CD4-positive, alpha-beta T cell treated with Interleukin-10 for 1 hour (primary cell): ENCODE measurements around the gene GLCCI1.
"Not testable (repeated sequence)": the region's sequence is repeated elsewhere in the genome, so short reads cannot be mapped to it uniquely, and the experiment has no call there.

Source experiments
- DNase-seq: peaks from one replicate; pipeline ENCODE4 v3.0.0-alpha.2; 2020

The GLCCI1 gene

DNA sequence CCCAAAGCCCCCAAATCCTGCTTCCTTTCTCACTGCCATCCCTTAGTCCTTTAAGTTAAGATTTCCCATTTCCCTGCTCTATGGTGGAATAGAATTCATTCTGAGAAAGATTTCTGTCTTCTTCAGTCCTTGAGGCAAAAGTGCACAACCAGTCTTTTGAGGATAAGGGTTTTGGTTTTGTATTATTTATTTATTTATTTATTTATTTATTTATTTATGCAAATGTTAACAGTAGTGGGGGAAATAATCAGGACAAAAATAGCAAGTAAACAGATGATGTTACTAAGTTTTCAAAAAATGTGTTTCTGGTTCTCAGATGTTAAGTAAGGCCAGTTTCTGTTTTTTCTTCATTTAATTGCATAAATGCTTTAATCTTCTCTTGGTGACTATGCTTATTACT, 84.2 kb downstream of the GLCCI1 start:
- DNase-seq = no peak

- no peak for DNase-seq
These were observed 87.8 kb downstream of the GLCCI1 start for GRCh38 chr7:8056439-8056838.

DNA sequence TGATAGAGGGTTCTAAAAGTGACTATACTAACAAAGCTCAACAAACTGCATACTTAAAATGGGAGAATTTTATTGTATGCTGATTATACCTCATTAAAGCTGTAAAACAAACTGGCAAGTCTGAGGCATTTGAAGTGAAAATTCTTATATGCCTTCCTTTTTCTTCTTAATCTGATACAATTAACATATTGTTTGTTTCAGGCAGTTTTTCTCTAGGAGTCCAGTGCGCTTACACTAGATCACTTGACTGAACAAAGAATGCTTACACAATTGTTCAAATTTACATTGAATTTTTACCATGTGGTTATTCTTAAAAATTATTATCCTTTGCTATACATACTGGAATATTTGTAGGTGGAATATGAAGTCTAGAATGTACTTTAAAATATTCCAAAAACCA, 89.0 kb downstream of the GLCCI1 start:
- DNase-seq = no peak

DNA sequence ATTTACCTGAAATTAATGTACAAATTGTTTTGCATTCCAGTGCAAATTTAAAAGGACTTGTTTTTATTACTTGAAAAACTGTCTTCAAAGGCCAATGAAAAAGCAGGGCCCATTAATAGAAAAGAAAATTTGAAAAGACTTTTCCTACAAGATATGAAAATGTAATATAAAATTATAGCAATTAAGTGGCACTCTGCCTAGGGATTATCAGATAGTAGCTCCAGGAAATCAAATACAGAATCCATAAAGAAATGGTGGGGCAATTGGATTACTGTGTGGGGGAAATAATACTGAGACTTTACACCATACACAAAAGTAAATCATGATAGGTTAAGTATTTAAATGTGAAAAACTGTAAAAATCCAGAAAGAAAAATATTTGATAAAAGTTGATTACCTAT, 89.7 kb downstream of the GLCCI1 start:
- DNase-seq = no peak

GRCh38 chr7:8058852-8059251, 90.3 kb downstream of the GLCCI1 start:
- no peak for DNase-seq

DNA sequence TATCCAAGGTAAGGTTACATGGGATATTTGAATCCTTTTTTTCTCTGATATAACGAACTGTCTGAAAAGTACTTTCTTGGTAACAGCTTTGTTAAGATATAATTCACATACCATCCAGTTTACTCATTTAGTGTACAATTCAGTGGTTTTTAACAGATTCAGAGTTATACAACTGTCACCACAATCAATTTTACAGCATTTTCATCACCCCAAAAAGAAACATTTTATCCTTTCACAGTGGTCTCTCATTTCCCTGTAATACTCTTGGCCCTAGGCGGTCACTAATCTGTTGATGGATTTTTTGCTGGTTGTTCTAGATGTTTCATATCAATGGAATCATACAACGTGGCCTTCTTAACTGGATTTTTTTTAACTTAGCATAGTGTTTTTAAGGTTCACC, 91.6 kb downstream of the GLCCI1 start:
- no peak for DNase-seq

- not testable (repeated sequence) for DNase-seq
These were observed 94.7 kb downstream of the GLCCI1 start for GRCh38 chr7:8063300-8063699.

GRCh38 chr7:8063706-8064297, 95.2 kb downstream of the GLCCI1 start:
- no peak for DNase-seq

DNA sequence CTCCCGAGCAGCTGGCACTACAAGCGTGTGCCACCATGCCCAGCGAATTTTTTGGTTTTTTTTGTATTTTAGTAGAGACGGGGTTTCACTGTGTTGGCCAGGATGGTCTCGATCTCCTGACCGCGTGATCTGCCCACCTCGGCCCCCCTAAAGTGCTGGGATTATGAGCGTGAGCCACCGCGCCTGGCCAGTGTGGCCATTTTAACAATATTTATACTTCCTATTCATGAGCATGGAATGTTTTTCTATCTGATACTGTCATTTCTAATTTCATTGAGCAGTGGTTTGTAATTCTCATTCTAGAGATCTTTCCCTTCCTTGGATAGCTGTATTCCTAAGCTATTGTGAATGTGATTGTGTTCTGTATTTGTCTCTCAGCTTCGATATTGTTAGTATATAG, 96.2 kb downstream of the GLCCI1 start:
- no peak for DNase-seq

DNA sequence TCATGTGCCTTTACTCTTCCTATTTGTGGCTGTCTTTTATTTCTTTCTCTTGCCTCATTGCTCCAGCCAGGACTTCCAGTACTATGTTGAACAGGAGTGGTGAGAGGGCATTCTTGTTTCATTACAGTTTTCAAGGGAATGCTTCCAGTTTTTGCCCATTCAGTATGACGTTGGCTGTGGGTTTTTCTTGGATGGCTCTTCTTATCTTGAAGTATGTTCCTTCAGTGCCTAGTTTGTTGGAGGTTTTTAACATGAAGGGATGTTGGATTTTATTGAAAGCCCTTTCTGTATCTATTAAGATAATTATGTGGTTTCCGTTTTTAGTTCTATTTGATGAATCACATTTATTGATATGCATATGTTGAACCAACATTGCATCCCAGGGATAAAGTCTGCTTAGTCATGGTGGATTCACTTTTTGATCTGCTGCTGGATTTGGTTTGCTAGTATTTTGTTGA, 96.8 kb downstream of the GLCCI1 start:
- DNase-seq = no peak

- DNase-seq = no peak
These were observed 100.5 kb downstream of the GLCCI1 start for GRCh38 chr7:8068892-8069686.

- no peak for DNase-seq
These were observed 102.0 kb downstream of the GLCCI1 start for GRCh38 chr7:8070451-8071180.

- DNase-seq = no peak
These were observed 109.8 kb downstream of the GLCCI1 start for GRCh38 chr7:8078418-8078817.

DNA sequence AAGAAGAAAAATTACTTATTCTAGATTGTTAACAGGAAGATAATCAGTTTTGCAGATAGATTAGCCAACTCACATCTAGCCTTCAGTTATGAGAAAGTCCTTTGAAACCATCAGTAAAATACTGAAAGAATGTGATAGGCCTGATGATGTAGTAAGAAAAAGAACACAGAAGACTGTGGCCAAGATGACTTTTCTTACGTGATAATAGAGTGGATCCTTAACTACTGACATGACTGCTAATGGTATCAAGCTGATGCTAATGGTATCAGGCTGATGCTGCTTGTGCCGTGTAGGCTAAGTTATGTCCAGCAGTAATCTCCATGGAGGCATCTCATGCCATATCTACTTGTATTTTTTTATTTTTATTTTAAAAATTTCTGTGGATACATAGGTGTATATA, 114.2 kb downstream of the GLCCI1 start:
- DNase-seq = no peak

DNA sequence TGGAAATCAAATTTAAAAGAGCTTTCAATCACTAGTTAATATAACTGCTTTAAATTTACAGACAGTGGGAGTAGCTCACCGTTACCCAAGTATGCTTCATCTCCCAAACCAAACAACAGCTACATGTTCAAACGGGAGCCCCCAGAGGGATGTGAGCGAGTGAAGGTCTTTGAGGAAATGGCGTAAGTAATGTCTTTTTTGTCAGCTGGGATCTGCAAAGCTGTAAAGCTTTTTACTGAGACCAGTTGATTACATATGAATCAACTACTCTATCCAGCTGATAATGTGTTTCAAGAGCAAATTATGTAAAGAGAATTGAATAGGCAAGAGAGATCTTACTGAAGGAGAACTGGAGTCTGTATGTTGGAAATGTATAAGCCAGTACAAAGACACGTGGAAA, 116.2 kb downstream of the GLCCI1 start:
- DNase-seq = no peak

- DNase-seq = no peak
These were observed 116.8 kb downstream of the GLCCI1 start for GRCh38 chr7:8085420-8085819.

DNA sequence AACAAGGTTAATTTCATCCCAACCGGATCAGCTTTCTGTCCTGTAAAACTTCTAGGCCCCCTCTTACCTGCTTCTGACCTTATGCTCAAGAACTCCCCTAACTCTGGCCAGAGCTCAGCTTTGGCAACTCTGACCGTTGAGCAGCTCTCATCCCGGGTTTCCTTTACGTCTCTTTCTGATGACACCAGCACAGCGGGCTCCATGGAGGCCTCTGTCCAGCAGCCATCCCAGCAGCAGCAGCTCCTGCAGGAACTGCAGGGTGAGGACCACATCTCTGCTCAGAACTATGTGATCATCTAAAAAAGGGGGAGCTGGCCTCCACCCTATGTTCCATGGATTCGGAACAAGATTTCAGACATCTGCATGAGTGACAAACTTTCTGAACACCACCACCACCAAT, 117.6 kb downstream of the GLCCI1 start:
- DNase-seq = no peak

- no peak for DNase-seq
These were observed 120.6 kb downstream of the GLCCI1 start for GRCh38 chr7:8089036-8089780.

- no peak for DNase-seq
These were observed 123.5 kb downstream of the GLCCI1 start for GRCh38 chr7:8092140-8092539.

DNA sequence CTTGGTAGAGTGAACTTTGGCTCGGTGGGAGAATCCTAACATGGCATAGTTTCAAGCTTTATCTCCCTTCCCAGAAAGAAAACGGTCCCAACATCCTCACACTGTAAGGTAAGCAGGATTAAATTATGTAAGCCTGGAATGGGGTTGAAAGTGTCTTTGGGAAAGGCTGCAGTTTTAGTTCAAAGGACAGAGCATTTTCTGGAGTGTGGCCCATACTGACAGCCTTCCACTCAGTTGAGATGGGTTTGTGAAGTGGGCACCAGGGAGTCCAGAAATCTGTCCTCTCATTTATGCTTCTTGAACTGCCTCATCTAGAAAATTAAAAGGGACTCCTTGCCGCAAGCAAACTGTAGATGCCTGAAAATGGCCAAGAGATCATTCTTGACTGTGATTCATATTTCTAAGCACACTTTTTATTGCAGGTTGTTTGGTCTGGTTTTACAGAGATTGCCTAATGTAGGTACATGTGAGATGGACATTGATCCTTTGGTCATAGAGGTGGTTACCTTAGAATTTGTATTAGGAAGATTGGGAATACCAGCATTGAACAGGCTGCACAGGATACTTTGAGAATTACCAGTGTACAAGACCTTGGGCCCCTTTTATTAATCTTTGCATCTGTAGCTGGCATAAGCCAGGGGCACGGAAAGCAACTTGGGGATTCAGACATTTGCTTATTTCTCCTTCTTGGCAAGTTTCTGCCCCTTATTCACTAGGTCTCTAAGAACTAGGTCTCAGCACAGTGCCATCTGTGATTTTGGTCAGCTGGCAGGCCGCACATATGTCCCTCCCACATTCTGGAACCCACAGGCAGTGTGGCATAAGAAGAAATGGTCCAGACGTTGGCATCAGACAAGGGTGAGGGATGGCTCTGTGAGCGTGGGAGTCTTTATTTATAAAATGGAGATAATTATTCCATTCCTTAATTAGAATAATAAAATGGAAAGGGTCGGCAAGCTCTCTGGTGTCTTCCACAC, 125.9 kb downstream of the GLCCI1 start:
- no peak for DNase-seq

GRCh38 chr7:8101292-8101691, 132.7 kb downstream of the GLCCI1 start:
- not testable (repeated sequence) for DNase-seq

- no peak for DNase-seq
These were observed 134.7 kb downstream of the GLCCI1 start for GRCh38 chr7:8103282-8103681.
